ENCODE measurements around the gene NFE2L1.
A peak's percentile ranks its signal among the peaks of the same experiment; 100 is the strongest.

Gene NFE2L1

GRCh38 chr17:48052956-48053757 lies 5.0 kb downstream of the NFE2L1 start:
- TF ChIP-seq CTCF (conservative IDR thresholded peaks at IDR 0.05): no peak
- peak overlapping the region; percentile 40 for H3K27ac ChIP-seq

DNA sequence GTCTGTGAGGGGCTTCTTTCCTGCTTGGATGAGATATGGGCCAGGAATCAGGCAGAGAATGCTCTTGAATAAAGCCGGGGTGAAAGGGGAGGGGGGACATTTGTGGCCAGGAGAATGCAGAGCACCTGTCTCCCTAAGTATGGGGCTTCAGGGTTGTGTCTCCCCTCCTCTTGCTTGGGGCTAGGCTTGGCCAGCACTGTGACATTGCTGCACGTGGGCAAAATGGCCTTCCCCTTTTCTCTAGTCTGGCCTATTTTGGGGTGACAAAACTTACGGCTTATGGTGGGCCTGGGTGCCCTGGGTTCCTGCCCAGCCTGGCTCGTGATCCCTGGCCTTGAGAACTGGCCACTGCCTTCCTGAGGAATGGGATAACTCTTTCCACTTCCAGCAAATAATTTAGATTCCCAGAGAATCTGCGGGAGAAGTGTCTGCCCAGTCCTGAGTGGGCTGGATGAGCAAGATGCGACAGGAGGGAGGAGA lies 5.6 kb downstream of the NFE2L1 start:
- H3K27ac ChIP-seq: peak overlapping the region; percentile 40
- TF ChIP-seq CTCF (conservative IDR thresholded peaks at IDR 0.05): no peak

GRCh38 chr17:48054238-48055185 lies 6.4 kb downstream of the NFE2L1 start:
- H3K27ac ChIP-seq: peak overlapping the region; percentile 40; the same call in 1 of the 2 replicates

DNA sequence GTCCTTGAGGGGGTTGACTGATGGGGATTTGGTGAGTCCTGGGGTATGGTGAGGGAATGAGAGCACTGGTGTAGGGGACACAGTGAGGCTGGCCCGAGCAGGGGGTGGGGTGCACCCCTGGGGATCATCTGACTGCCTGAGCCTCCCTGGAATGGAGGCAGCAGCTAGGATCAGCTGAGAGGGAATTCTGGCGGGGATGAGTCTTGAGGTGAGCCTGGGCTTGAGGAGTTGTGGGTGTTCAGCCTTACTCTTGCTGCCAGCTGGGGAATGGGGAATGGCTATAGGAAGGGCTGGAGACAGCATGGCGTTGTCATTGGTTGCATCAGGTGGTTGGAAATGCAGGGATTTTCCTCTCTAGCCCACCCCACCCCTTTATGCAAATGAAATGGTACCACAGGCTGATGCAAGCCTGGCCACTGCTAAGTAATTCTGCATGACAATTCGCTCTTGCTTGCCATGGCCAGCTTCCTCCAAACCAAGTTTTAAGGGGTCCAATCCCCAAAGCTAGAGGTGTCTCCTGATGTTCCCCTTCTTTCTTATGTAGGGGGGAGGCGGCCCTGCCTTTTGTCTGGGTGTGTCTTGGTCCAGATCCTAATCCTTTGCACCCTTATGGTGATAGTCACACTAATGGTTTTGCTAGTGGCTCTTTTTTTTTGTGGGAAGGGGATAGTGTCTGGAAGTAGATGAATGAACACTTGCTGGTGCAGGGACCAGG lies 7.5 kb downstream of the NFE2L1 start:
- TF ChIP-seq CTCF (conservative IDR thresholded peaks at IDR 0.05): no peak
- no peak overlapping the region for H3K27ac ChIP-seq

More at GRCh38 chr17:48054238-48055185, 6.4 kb downstream of the NFE2L1 start:
- no peak for TF ChIP-seq CTCF (conservative IDR thresholded peaks at IDR 0.05)

DNA sequence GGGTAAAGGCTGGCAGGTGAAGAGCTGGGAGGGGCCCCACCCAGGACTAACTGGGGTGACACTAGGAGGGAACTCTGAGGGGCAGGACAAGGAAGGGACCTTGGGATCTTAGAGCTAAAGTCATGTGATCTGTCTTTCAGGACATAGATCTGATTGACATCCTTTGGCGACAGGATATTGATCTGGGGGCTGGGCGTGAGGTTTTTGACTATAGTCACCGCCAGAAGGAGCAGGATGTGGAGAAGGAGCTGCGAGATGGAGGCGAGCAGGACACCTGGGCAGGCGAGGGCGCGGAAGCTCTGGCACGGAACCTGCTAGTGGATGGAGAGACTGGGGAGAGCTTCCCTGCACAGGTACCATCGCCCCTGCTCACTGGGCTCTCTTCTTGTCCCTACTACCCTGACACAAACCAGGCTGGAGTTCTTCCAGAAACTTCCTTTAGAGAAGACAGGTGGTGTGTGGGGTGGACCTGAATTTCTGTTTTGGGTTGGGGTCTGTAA lies 8.1 kb downstream of the NFE2L1 start:
- H3K27ac ChIP-seq: no peak overlapping the region
- no peak for TF ChIP-seq CTCF (conservative IDR thresholded peaks at IDR 0.05)

DNA sequence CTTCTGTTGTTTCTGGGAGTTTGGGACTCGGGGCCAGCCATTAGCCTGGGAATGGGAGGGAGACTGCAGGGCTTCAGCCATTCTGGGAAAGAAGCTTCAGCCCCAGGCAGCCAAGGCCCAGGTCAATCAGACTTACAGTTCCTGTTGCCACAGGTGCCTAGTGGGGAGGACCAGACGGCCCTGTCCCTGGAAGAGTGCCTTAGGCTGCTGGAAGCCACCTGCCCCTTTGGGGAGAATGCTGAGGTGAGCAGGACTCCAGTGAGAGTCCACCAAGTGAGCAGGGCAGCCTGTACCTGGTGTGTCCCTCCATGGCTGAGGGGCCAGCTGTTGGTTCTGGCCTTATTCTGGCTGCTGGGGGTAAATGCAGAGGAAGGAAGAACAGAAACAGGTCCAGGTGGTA lies 8.7 kb downstream of the NFE2L1 start:
- H3K27ac ChIP-seq: no peak overlapping the region
- TF ChIP-seq CTCF (conservative IDR thresholded peaks at IDR 0.05): no peak

All from VCaP (cell line).